Stimulated activated CD8-positive, alpha-beta memory T cell treated with anti-CD3 and anti-CD28 coated beads, Interleukin-15, amount 100 ng/mL, for 4 hours (primary cell): ENCODE results near the gene SPTBN4.
"Not testable (repeated sequence)": the region's sequence is repeated elsewhere in the genome, so short reads cannot be mapped to it uniquely, and the experiment has no call there.

Experiments used
- DNase-seq, 2 donors: peaks; one replicate each; pipeline ENCODE4 v3.0.0-alpha.2; 2020; ENCODE audit warnings: low read depth in 2 of 2

Gene SPTBN4

GRCh38 chr19:40507892-40508291, 41.1 kb downstream of the SPTBN4 start:
- no peak for DNase-seq

GRCh38 chr19:40508739-40509260, 42.0 kb downstream of the SPTBN4 start:
- no peak for DNase-seq

- no peak for DNase-seq
These were observed 43.8 kb downstream of the SPTBN4 start for GRCh38 chr19:40510526-40511115.

- no peak for DNase-seq
These were observed 44.7 kb downstream of the SPTBN4 start for GRCh38 chr19:40511487-40511886.

GRCh38 chr19:40512110-40512472, 45.3 kb downstream of the SPTBN4 start:
- DNase-seq, result no peak

- no peak for DNase-seq
These were observed 45.9 kb downstream of the SPTBN4 start for GRCh38 chr19:40512473-40513344.

GRCh38 chr19:40513345-40513678, 46.5 kb downstream of the SPTBN4 start:
- no peak for DNase-seq

GRCh38 chr19:40513741-40514315, 47.0 kb downstream of the SPTBN4 start:
- DNase-seq, result no peak

- DNase-seq, result no peak
These were observed 50.4 kb downstream of the SPTBN4 start for GRCh38 chr19:40517248-40517647.

- DNase-seq, result no peak
These were observed 52.8 kb downstream of the SPTBN4 start for GRCh38 chr19:40519352-40520322.

- DNase-seq, result no peak
These were observed 54.5 kb downstream of the SPTBN4 start for GRCh38 chr19:40521276-40521675.

GRCh38 chr19:40521900-40522299, 55.1 kb downstream of the SPTBN4 start:
- DNase-seq, result not testable (repeated sequence)

- no peak for DNase-seq
These were observed 56.7 kb downstream of the SPTBN4 start for GRCh38 chr19:40523322-40524047.

- no peak for DNase-seq
These were observed 57.3 kb downstream of the SPTBN4 start for GRCh38 chr19:40524133-40524549.

GRCh38 chr19:40524655-40525054, 57.9 kb downstream of the SPTBN4 start:
- no peak for DNase-seq

- DNase-seq, result no peak
These were observed 58.6 kb downstream of the SPTBN4 start for GRCh38 chr19:40525234-40526051.

- DNase-seq, result no peak
These were observed 61.3 kb downstream of the SPTBN4 start for GRCh38 chr19:40528078-40528477.

GRCh38 chr19:40528533-40529092, 61.8 kb downstream of the SPTBN4 start:
- no peak for DNase-seq

- DNase-seq, result peak; percentile 73 to 74
These were observed 62.5 kb downstream of the SPTBN4 start for GRCh38 chr19:40529093-40529954.
